Memory B cell (primary cell): Measurements from ENCODE around the gene STAT4.

Source experiments
- ATAC-seq: fragments of 150-1000 bp; cut with Tn5 transposase; 2 replicates; pipeline ENCODE4 v1.10.0; 2021; ENCODE audit warnings: low read depth, mild to moderate bottlenecking, moderate library complexity
- DNase-seq, 2 donors: peaks; one replicate each; pipeline ENCODE4 v3.0.0; 2022; ENCODE audit warnings: low spot score in 2 of 2
- H3K27ac Mint-ChIP-seq: one replicate; pipeline ENCODE4 v1.8.0; 2022; ENCODE audit warnings: mild to moderate bottlenecking, moderate library complexity, mixed read lengths
- H3K27me3 Mint-ChIP-seq: one replicate; pipeline ENCODE4 v1.8.0; 2022; ENCODE audit warnings: mixed read lengths
- H3K36me3 Mint-ChIP-seq: one replicate; pipeline ENCODE4 v1.8.0; 2022; ENCODE audit warnings: mild to moderate bottlenecking, mixed read lengths
- H3K4me1 Mint-ChIP-seq: one replicate; pipeline ENCODE4 v1.8.0; 2022; ENCODE audit warnings: mixed read lengths
- H3K4me3 Mint-ChIP-seq: one replicate; pipeline ENCODE4 v1.8.0; 2022; ENCODE audit warnings: mild to moderate bottlenecking, moderate library complexity, mixed read lengths
- H3K9me3 Mint-ChIP-seq: one replicate; pipeline ENCODE4 v1.8.0; 2022; ENCODE audit warnings: mixed read lengths

The STAT4 gene

GRCh38 chr2:191029280-191029950, 121.4 kb downstream of the STAT4 start:
- ATAC-seq (no peak), DNase-seq (no peak)
- H3K36me3 Mint-ChIP-seq = no peaks in the 10 kb centered on the region
- no peaks in the 10 kb centered on the region for H3K9me3 Mint-ChIP-seq
- no peaks in the 10 kb centered on the region for H3K27me3 Mint-ChIP-seq
- no peak overlapping the region for H3K4me3 Mint-ChIP-seq
- peaks cover 5% of the 10 kb centered on the region for H3K4me1 Mint-ChIP-seq
- no peak overlapping the region for H3K27ac Mint-ChIP-seq

- no peak for ATAC-seq
- H3K27ac Mint-ChIP-seq = no peak overlapping the region
- H3K4me3 Mint-ChIP-seq = no peak overlapping the region
- H3K9me3 Mint-ChIP-seq = no peaks in the 10 kb centered on the region
- no peak for DNase-seq
- no peaks in the 10 kb centered on the region for H3K27me3 Mint-ChIP-seq
- H3K36me3 Mint-ChIP-seq = no peaks in the 10 kb centered on the region
- H3K4me1 Mint-ChIP-seq = peaks cover 5% of the 10 kb centered on the region
Measured at GRCh38 chr2:191026377-191026776, 124.4 kb downstream of the STAT4 start.

GRCh38 chr2:191025135-191025534, 125.7 kb downstream of the STAT4 start:
- no peaks in the 10 kb centered on the region for H3K36me3 Mint-ChIP-seq
- ATAC-seq (no peak), DNase-seq (no peak)
- no peaks in the 10 kb centered on the region for H3K4me1 Mint-ChIP-seq
- H3K27ac Mint-ChIP-seq = peak overlapping the region; percentile 48
- H3K4me3 Mint-ChIP-seq = no peak overlapping the region
- no peaks in the 10 kb centered on the region for H3K9me3 Mint-ChIP-seq
- no peaks in the 10 kb centered on the region for H3K27me3 Mint-ChIP-seq

- no peak for DNase-seq
Measured at GRCh38 chr2:191023235-191023679, 127.5 kb downstream of the STAT4 start.

GRCh38 chr2:191020742-191021381, 129.9 kb downstream of the STAT4 start:
- Mint-ChIP-seq H3K27ac (no peak overlapping the region), H3K9me3 (peaks cover 2% of the 10 kb centered on the region), H3K36me3 (no peaks in the 10 kb centered on the region), H3K27me3 (no peaks in the 10 kb centered on the region), H3K4me3 (no peak overlapping the region), H3K4me1 (peaks cover 3% of the 10 kb centered on the region)
- no peak for ATAC-seq
- DNase-seq = no peak

More at GRCh38 chr2:191023235-191023679, 127.5 kb downstream of the STAT4 start:
- Mint-ChIP-seq H3K27ac (no peak overlapping the region), H3K4me3 (no peak overlapping the region), H3K4me1 (peaks cover 3% of the 10 kb centered on the region), H3K9me3 (no peaks in the 10 kb centered on the region), H3K27me3 (no peaks in the 10 kb centered on the region), H3K36me3 (no peaks in the 10 kb centered on the region)
- ATAC-seq = no peak

GRCh38 chr2:191020221-191020741, 130.5 kb downstream of the STAT4 start:
- H3K9me3 Mint-ChIP-seq = peaks cover 4% of the 10 kb centered on the region
- peak; percentile 87 to 90 for DNase-seq
- no peaks in the 10 kb centered on the region for H3K36me3 Mint-ChIP-seq
- H3K27ac Mint-ChIP-seq = no peak overlapping the region
- H3K4me3 Mint-ChIP-seq = no peak overlapping the region
- H3K4me1 Mint-ChIP-seq = peaks cover 3% of the 10 kb centered on the region
- H3K27me3 Mint-ChIP-seq = no peaks in the 10 kb centered on the region
- peak; percentile 83 for ATAC-seq

- Mint-ChIP-seq H3K4me1 (peaks cover 3% of the 10 kb centered on the region), H3K27me3 (no peaks in the 10 kb centered on the region), H3K9me3 (peaks cover 4% of the 10 kb centered on the region), H3K4me3 (no peak overlapping the region), H3K36me3 (no peaks in the 10 kb centered on the region), H3K27ac (no peak overlapping the region)
- no peak for DNase-seq
- no peak for ATAC-seq
Measured at GRCh38 chr2:191019376-191019775, 131.4 kb downstream of the STAT4 start.

GRCh38 chr2:191018643-191019119, 132.1 kb downstream of the STAT4 start:
- no peak overlapping the region for H3K27ac Mint-ChIP-seq
- peaks cover 4% of the 10 kb centered on the region for H3K9me3 Mint-ChIP-seq
- no peak for ATAC-seq
- peak overlapping the region; percentile 22 for H3K4me3 Mint-ChIP-seq
- no peaks in the 10 kb centered on the region for H3K36me3 Mint-ChIP-seq
- no peaks in the 10 kb centered on the region for H3K27me3 Mint-ChIP-seq
- H3K4me1 Mint-ChIP-seq = peaks cover 3% of the 10 kb centered on the region
- DNase-seq = no peak

GRCh38 chr2:191018048-191018447, 132.7 kb downstream of the STAT4 start:
- H3K27me3 Mint-ChIP-seq = no peaks in the 10 kb centered on the region
- H3K9me3 Mint-ChIP-seq = peaks cover 4% of the 10 kb centered on the region
- no peaks in the 10 kb centered on the region for H3K36me3 Mint-ChIP-seq
- peaks cover 3% of the 10 kb centered on the region for H3K4me1 Mint-ChIP-seq
- H3K4me3 Mint-ChIP-seq = no peak overlapping the region
- H3K27ac Mint-ChIP-seq = no peak overlapping the region
- no peak for ATAC-seq
- DNase-seq = no peak

- DNase-seq (no peak), ATAC-seq (no peak)
- H3K9me3 Mint-ChIP-seq = peaks cover 4% of the 10 kb centered on the region
- H3K4me1 Mint-ChIP-seq = peaks cover 4% of the 10 kb centered on the region
- H3K36me3 Mint-ChIP-seq = no peaks in the 10 kb centered on the region
- H3K27me3 Mint-ChIP-seq = no peaks in the 10 kb centered on the region
- no peak overlapping the region for H3K4me3 Mint-ChIP-seq
- H3K27ac Mint-ChIP-seq = no peak overlapping the region
Measured at GRCh38 chr2:191015831-191016230, 135.0 kb downstream of the STAT4 start.

- Mint-ChIP-seq H3K36me3 (peaks cover under 1% of the 10 kb centered on the region), H3K27me3 (no peaks in the 10 kb centered on the region), H3K9me3 (peaks cover 4% of the 10 kb centered on the region), H3K4me3 (no peak overlapping the region), H3K27ac (no peak overlapping the region), H3K4me1 (peaks cover 6% of the 10 kb centered on the region)
- ATAC-seq = no peak
- DNase-seq = no peak
Measured at GRCh38 chr2:191015239-191015638, 135.6 kb downstream of the STAT4 start.

GRCh38 chr2:191014653-191015020, 136.2 kb downstream of the STAT4 start:
- peaks cover 11% of the 10 kb centered on the region for H3K4me1 Mint-ChIP-seq
- H3K36me3 Mint-ChIP-seq = peaks cover 5% of the 10 kb centered on the region
- no peak overlapping the region for H3K27ac Mint-ChIP-seq
- no peaks in the 10 kb centered on the region for H3K27me3 Mint-ChIP-seq
- no peak for DNase-seq
- ATAC-seq = no peak
- no peak overlapping the region for H3K4me3 Mint-ChIP-seq
- peaks cover 4% of the 10 kb centered on the region for H3K9me3 Mint-ChIP-seq

- Mint-ChIP-seq H3K36me3 (peaks cover 5% of the 10 kb centered on the region), H3K27me3 (no peaks in the 10 kb centered on the region), H3K9me3 (peaks cover 4% of the 10 kb centered on the region), H3K27ac (no peak within 1 kb of the TSS), H3K4me3 (no peak within 1 kb of the TSS), H3K4me1 (peaks cover 11% of the 10 kb centered on the region)
- ATAC-seq (peak; percentile 90), DNase-seq (peak; percentile 98 to 99)
Measured at GRCh38 chr2:191013932-191014652, 136.7 kb downstream of the STAT4 start, which contains the start of gene STAT1. STAT1 (minus strand) TSS chr2:191014171; CDS start chr2:191010003, 4,168 bp downstream.

GRCh38 chr2:191013682-191013931, 137.2 kb downstream of the STAT4 start:
- no peaks in the 10 kb centered on the region for H3K27me3 Mint-ChIP-seq
- H3K4me1 Mint-ChIP-seq = peaks cover 10% of the 10 kb centered on the region
- no peak overlapping the region for H3K4me3 Mint-ChIP-seq
- no peak for ATAC-seq
- H3K27ac Mint-ChIP-seq = no peak overlapping the region
- peaks cover 4% of the 10 kb centered on the region for H3K9me3 Mint-ChIP-seq
- H3K36me3 Mint-ChIP-seq = peaks cover 5% of the 10 kb centered on the region
- DNase-seq = no peak
